Neural cell (in vitro differentiated cells): ENCODE data around the gene SFRP2.

ENCODE experiments used
- CTCF ChIP-seq: fragments of 450-650 bp; IDR thresholded peaks from 2 replicates; pipeline ENCODE4 v1.5.1; 2014; ENCODE audit warnings: antibody characterized with exemption, mild to moderate bottlenecking, moderate library complexity; ENCODE audit not compliant: poor library complexity, severe bottlenecking
- EP300 ChIP-seq: fragments of 450-650 bp; conservative IDR thresholded peaks from 2 replicates; pipeline ENCODE4 v1.6.1; 2014; ENCODE audit warnings: antibody characterized with exemption, mild to moderate bottlenecking, moderate library complexity; ENCODE audit not compliant: poor library complexity, severe bottlenecking
- POLR2AphosphoS5 ChIP-seq: IDR thresholded peaks from 2 replicates; pipeline ENCODE4 v1.6.1; 2012
- RAD21 ChIP-seq: fragments of 450-650 bp; conservative IDR thresholded peaks from 2 replicates; pipeline ENCODE4 v1.6.1; 2014; ENCODE audit warnings: antibody characterized with exemption, mild to moderate bottlenecking, moderate library complexity

- TF ChIP-seq RAD21 (no peak), CTCF (no peak), POLR2AphosphoS5 (no peak), EP300 (no peak)
These were observed 43.2 kb downstream of the SFRP2 start for GRCh38 chr4:153745651-153746050.
